Activated CD4-positive, CD25-positive, alpha-beta regulatory T cell treated with anti-CD3 and anti-CD28 coated beads, Interleukin-2, amount 50 U/mL, for 24 hours (primary cell): ENCODE measurements around the gene ARAP2.

Source experiments
- ATAC-seq, 2 donors: fragments of 150-1000 bp; cut with Tn5 transposase; one replicate each; pipeline ENCODE4 v1.10.0; 2021; ENCODE audit warnings: mild to moderate bottlenecking in 1 of 2, moderate library complexity in 1 of 2

The ARAP2 gene

DNA sequence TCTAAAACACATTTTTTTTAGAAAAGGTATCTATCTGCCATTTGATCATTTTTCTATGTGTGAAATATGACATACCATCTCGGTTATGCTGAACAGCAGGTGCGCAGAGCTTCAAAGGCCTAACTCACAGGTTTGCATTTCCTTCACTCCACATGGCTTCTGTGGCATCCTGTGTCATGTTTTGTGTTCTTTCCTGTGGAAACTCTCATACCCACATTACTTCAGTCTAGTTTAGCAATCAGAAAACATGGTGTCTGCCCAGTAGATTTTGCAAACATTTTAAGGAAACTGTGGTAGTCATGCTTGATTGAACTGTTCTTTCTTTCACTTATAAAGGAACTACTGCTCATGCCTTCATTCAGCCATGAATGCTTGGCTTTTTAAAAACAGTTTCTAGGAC, 11.3 kb upstream of the ARAP2 start:
- ATAC-seq: peak; percentile 86 to 90

DNA sequence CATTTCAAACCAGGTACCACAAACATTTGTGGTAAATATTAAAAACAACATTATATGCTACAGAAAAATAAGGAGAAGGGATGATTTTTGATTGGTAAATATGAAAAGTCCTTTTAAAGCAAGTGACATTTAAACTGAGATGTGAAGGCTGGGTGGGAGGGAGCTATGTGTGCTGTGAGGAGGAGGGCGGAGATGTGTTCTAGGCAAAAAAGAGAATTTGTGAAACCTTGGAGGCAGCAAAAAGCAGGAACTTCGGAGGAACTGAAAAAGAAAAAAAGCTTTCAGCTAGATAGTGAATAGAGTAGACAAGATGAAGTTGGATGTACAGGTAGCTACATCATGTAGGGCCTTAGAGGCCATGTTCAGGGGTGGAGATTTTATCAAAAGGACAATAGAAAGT, 10.1 kb upstream of the ARAP2 start:
- ATAC-seq: no peak

DNA sequence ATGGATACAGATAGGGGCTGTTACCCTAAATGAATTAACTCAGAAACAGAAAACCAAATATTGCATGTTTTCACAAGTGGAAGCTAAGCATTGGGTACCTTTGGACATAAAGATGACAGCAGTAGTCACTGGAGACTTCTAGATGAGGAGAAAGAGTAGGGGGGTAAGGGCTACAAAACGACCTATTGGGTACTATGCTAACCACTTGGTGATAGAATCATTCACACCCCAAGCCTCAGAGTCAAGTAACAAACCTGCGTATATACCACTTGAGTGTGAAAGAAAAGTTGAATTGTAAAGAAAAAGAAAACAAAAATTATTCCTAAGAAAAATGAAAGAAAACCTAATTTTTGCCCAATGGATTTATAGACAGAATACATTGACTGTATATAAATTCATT, 7.7 kb upstream of the ARAP2 start:
- ATAC-seq: no peak

DNA sequence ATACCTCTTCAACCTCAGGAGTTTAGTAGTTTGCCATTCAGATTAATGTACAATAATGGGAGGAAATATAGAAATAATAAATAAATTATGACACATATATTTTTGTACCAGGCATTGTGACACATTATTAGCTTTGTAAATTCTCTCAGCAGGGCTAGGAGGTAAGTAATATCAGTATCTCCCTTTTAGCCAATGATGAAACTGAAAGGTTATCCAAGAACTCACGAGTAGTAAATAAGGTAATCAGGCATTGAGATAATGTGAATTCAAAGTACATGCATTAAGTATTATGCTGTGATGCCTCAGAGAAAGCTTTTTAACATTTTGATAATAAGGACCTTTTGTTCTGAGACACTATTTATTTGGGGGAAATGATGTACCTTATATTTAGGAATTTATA, 5.3 kb upstream of the ARAP2 start:
- peak in 1 of 2 donors; percentile 24 for ATAC-seq

DNA sequence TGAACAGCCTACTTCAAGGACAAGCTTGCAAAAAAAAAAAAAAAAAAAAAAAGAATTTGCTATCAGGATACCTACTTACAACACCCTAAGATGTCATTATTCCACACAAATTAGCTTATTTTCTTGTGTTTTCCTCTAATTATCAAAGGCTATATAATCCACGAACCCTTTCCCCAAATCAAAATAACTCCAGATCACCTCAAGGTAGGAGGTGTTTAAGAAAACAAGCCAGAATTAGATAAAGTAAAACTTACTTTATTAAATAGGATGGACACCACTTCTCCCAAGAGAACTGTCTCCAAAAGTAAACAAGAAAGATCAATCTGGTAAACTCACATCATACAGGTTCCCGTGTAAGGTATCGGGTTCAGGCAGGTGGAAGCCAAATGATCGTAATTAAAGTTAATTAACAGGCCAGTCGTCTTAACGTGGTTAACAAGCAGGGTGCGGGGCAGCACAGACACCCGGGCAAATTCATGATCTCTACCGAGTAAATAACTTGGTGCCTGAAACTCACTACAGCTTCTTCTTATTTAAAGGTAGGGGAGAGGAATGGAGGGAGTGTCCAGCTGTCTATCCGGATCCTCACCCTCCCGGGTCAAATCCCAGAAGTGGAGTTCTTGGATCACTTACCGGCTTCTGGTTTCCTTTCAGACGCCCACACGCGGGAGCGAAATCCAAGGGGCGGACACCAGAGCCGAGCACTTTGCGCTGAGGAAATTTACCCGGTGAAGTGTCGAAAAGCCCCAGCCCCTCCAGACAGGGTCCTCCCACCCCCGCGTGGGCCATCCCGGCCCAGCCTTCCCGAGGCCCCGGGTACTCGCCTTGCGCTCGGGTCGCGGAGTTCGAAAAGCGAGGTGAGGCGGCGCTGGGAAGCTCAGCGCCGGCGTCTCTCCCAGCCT, 708 bp downstream of the ARAP2 start:
- ATAC-seq: peak; percentile 8 to 22

DNA sequence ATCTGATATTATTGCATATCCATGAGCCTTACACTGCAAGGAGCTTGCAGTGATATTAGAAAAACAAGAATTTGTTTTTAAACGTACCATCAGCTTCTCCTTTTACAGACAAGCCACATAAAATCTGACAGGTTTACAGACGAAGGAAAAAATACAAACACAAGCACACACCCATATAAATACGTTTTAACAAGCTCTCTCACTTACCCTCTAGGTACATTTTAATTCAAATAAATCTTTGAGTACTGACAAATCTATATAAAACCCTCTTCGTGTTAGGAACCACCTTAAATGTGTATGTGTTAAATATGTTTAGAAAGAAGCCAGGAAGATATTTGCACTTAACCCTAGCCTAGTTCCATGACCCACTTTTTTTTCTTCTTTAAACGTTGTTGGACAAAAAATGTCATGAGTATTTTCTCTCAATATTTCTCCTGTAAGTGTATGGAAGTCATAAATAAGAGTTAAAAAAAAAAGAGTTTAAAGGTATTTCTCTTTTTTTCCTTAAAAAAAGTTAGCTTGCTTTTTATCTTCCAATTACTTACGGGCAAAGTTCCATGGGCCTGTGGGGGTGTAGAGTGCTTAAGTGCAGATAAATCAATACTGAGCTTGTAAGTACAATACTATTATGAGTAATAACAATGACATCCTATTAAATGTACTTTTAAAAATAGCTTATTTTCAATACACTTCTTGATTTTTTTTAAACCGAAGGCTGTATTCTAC, 1.5 kb downstream of the ARAP2 start:
- no peak for ATAC-seq

DNA sequence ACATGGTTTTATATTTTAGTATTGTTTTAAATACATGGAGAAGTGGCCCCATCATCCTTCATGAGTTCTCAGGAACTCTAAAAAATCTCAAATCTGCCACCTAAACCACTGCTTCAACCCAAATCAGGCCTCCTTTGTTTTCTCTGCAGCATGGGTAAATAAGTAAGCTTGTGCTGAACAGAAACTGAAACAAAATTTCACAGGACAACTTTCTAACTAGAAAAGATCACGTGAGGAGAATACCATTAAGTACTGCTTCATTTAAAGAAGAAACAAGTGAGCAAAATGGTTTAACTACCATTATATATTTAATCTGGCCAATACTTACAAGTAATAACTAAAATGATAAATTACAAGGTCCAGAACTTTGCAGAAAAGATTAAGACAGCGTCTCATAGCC, 2.5 kb downstream of the ARAP2 start:
- ATAC-seq: peak; percentile 28 to 30

DNA sequence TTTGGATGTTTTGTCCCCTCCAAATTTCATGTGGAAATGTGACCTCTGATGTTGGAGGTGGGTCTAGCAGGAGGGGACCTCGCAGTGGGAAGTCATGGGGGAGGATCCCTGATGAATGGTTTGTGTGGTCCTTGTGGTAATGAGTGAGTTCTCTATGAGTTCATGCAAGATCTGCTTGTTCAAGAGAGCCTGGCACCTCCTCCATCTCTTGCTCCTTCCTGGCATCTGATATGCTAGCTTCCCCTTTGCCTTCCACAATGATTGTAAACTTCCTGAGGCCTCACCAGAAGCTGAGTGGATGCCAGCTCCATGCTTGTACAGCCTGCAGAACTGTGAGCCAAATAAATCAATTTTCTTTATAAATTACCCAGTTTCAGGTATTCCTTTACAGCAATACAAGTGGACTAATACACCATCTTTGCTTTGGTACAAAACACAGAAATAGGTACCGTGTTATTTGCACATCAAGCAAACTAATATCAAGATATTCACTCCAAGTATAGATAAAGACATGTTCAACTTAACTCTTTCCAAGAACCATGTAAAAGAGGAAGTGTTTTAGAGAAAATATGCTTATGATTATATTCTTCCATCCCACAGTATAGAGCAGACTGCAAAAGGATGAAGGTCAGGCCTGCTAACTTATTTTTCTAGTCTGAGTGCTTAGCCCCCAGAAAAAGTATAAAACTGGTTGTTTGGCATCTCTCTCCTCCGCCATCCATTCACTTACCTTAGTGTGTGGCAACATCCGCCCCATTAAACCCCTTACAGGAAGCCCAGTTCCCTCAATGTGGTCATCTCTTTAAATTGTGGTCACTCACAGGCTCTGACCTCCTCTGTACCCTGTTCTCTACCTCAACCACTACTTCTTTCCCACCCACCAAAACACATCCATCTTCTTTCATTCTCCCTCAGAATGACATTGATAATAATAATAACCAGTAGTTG, 6.7 kb downstream of the ARAP2 start:
- ATAC-seq: no peak

DNA sequence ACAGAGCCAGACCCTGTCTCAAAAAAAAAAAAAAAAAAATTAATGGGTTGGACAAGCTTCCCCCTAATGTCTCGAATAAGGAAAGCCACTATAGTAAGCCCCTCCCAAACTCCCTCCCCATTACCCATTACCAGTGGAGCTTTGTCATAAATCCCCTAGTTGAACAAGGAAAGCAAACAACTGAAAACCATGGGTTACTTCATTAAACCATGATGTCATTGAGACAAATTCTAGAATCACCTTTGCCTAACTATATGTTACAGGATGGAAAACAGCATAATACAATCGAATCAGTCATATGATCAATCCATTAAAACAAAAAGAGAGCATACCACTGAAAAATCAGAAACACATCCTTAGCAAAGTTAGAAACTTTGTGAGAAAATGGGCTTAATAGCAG, 8.2 kb downstream of the ARAP2 start:
- ATAC-seq: no peak

DNA sequence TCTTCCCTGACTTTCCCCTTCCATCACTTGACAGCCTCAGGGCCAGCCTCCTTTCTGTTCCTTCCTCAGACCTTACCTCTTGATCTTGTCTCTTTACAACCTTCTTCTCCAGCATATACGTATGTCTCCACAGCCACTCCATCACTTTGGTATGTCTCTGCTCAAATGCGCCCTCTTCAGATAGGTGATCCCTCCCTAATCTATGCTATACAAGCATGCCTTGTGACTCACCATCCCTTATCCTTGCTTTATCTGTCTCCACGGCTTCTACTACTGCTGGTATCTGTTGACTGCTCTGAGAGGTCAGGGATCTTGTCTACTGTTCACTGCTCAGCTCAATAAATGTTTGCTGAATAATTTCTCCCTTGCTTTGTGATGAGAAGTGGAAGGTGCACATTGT, 9.0 kb downstream of the ARAP2 start:
- ATAC-seq: peak in 1 of 2 donors; percentile 36

DNA sequence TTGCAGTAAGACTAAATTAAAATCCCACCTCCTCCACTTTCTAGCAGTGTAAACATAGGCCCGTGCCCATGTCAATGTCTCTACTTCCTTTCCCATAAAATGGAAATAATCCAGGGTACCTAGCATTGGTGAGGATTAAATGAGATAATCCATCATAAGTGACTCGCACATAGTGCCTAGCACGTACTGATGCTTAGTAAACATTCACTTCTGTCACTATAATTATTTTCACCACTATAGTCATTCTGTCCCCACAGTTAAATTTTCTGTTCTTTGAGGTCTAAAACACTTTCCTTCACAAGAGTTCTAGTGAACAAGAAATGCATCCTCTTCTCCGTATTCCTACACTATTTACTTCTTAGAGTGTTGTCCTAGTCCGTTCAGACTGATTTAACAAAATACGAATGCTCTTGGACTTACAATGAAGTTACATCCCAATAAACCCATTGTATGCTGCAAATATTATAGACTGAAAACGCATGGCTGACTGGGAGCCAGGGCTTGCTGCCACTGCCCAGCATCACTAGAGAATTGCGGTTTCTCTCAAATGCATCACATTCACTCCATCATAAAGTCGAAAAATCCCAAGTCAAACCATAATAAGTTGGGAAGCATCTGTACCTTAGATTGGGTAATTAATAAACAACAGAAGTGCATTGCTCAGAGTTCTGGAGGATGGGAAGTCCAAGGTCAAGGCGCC, 10.6 kb downstream of the ARAP2 start:
- ATAC-seq: peak; percentile 18 to 33

DNA sequence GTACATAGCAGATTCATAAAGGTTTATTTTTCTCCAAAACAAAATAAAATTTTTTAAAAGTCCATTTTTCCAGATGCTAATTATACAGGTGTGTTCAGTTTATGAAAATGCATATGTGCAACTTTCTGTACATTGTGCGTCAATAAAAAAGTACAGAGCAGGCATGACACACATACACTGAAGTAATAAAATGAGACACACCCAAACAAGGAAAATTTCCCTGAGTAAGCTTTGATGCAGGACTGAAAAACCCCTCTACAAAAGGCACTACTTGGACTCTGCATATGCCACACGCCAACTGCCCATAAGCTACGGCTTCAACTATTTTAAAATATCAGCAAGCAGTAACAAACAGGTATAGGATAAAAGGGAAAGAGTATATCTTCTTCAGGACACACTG, 13.8 kb downstream of the ARAP2 start:
- no peak for ATAC-seq

DNA sequence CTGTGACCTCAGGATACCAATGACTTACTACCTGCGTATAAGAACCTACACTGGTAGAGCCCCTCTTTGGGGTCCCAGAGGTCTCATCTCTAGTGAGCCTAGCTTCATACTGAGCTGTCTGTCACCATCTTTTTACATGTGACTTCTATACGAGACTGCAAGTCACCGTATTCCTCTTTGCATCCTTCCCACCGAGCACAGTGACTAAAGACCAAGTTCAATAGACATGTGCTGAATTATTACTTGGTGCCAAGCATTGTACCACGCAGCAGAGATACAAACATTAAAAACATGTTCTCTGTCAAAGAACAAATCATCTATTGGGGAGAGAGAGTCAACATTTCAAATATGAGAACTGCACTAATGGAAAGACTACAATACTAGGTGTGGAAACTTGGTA, 16.4 kb downstream of the ARAP2 start:
- ATAC-seq: no peak

DNA sequence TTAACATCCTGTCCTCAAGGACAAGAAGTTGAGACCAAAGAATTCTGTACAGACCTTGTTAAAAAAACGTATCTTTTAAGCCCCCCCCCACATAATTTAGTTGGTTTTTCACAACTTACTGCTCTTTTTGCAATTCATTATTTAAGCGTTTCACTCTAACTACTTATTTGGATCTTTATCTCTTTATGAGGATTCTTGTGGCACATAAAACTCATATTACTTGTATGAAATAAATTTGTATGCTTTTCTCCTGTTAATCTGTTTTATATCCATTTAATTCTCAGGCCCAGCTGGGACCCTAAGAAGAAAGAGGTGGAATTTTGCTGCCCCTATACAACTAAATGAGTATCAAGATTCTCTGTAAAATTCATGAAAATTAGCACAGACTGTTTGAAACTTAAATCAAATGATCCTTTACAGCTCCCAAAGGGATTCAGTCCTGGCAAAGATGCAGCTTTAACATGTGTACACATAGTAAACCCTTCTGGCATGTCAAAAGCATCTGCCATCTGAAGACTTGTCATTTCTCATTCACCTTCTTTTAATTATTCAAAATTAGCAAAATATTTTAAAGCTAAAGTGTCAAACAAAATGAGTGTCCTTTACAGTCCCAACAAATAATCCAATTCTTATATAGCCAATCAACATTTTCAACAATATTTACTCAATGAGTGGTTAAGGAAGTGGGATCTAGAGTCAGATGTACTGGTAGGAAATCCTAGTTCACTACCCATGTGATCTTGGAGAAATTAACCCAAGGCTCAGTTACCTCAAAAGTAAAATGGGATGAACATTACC, 17.7 kb downstream of the ARAP2 start:
- ATAC-seq: no peak

DNA sequence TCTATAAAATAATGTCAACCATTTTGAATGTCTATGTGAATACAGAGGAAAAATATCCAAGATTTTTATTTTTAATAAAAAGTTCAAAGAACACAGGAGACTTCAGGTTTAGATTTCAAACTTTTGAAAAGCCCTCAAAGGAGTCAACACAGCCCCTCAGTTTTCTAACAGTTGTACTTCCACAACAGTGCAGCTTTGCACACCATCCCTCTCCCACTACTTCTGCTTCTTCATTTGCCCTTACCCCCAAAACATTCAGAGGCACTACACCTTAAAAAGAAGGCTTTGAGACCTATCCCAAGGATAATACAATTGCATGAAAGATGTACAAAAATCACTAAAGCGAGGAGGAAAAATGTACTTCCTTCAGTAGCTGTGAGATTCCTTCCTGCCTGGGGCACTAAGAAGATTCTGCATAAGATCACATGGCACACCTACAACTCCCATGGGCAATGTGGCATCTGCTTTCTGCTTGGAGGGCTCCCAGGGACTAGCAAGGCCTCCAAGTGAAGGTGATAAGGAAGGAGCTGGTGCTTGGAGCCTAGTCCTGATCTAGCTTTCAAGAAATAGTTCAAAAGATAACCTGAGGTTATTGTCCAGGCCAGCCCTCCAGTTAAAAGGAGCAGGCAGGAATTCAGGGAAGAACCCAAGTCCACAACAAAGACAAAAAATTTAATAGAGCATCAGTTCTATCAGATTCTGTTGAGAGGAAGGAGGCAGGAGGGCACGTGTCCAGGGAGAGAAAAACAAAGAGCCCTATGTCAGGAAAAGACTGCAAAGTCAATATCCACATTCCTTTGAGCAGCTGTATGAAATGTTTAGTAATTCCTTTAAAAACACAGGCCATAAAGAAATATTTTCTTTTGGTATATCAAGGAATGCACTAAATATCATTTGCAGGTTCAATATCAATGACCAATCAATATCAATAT, 19.1 kb downstream of the ARAP2 start:
- ATAC-seq: no peak

DNA sequence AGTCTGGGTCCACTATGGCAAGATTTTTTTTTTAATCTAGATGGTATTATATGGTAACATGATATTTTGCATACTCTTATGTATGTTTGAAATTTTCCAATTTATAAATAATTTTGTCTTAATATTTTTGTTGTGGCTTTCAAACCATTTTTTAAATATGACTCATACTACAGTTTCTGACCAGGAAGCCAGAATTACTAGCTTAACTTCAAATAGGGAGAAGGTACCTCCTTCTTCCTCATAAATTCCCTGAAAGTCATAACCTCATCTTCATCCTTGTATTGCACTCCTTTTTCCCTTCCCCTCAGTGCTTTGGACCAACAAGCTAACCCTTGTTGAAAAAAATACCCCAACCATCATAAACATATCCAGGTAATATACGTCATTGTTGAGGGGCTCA, 21.6 kb downstream of the ARAP2 start:
- ATAC-seq: no peak

DNA sequence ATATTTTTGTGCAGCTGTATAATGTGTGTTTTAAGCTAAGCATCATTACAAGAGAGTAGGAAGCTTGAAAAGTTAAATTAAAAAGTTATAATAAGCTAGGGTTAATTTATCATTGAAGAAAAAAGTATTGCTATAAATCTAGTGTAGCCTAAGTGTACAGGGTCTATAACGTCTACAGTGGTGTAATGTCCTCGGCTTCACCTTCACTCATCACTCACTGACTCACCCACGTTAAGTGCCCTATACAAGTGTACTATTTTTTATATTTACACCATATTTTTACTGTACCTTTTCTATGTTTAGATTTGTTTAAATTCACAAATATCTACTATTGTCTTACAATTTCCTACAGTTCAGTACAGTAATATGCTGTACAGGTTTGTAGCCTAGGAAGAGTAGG, 23.5 kb downstream of the ARAP2 start:
- no peak for ATAC-seq

DNA sequence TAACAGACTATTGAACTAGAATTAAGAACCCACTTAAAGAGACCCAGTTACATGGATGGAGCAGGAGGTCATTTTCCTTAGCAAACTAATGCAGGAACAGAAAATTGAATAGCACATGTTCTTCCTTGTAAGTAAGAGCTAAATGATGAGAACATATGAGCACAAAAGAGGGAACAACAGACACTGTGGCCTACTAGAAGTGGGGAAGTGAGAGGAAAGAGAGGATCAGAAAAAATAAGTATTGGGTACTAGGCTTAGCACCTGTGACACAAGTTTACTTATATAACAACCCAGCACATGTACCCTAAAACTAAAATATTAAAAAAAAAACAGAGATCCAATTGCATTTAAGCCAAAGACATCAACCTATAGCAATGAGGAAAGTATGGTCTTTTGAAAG, 26.2 kb downstream of the ARAP2 start:
- ATAC-seq: no peak

DNA sequence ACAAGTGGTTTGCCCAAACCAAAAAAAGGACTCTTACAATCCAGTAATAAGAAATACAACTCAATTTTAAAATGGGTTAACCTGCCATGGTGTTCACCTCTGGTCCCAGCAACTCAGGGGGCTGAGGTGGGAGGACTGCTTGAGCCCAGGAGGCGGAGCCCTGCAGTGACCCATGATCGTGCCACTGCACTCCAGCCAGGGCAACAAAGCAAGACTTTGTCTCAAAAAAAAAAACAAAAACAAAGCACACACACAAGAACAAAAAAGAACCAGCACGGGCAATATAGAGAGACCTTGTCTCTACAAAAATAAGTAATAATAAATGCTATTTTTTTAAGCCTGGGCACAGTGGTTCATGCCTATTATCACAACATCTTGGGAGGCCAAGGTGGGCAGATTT, 28.7 kb downstream of the ARAP2 start:
- ATAC-seq: no peak

DNA sequence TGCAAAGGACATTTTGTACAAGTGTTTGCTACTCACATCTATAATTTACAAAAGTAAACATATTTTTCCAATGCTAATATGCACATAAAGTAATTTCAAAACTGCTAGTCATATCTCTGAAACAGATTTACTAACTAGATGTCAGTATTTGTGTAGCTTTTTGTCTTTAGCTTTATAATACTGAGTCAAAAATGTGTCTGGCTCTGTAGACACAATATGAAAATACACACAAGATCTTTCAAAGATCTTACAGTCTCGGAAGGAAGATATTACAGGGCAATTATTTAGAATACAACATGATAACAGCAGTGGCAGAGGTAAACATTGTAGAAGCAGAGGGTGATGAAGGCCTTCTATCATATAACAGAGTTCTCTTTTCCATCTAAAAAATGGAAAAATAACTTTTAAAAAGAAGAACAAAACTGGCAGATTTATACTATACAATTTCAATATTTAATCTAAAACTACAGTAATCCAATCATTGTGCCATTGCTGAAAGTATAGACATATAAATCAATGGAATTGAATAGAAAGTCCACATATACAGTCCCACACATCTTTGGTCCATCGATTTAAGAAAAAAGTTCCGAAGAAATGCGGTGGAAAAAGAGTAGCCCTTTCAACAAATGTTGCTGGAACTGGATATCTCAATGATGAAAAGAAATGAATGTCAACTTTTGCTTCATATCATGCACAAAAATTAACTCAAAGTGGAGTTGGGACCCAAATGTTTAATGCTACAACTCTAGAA, 29.4 kb downstream of the ARAP2 start:
- no peak for ATAC-seq
